Cerebellar cortex (tissue), 1 donor: Measurements from ENCODE around the gene THEM4.
A peak's percentile ranks its signal among the peaks of the same experiment; 100 is the strongest.
"Not testable (repeated sequence)": the region's sequence is repeated elsewhere in the genome, so short reads cannot be mapped to it uniquely, and the experiment has no call there.

Experiments used
- DNase-seq: peaks from one replicate; pipeline ENCODE4 v3.0.0-alpha.2; 2015; ENCODE audit warnings: low spot score

The THEM4 gene

DNA sequence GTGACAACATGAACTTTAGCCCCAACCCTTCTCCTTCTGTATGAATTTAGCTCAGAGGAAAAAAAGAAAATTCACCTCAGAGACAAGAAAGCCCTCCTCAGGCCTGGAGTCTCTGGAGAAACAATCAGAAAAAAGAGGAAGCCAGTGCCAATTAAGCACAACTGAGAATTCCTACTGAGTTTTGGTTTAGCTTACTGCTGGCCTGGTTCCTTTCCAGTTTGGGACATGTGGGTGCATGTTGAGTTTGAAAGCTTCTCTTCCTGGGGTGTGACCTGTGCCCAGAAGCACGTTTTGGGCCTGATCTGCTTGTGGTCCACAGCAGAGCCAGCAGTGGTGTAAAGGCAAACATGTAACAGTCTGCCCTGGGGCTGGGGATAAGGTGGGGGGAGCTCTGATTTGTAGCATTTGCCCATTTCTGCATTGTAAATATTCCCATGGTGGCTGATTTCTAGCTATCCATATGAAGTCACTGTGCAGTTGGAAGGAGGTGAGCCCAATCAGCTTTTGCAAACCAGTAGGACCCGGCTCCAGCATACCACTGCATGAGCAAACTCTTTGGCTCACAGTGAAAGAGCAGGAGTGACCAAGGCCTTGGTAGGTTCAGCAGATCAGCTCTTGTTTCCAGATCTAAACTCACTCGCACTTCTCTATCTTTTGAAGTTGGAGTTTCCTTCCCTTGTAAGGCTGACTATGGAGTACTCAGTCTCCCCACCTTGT lies 51.1 kb downstream of the THEM4 start:
- DNase-seq, result no peak

- DNase-seq, result no peak
These were observed 53.4 kb downstream of the THEM4 start for GRCh38 chr1:151855933-151856332.

GRCh38 chr1:151855516-151855915 lies 53.8 kb downstream of the THEM4 start:
- not testable (repeated sequence) for DNase-seq

GRCh38 chr1:151854658-151855057 lies 54.7 kb downstream of the THEM4 start:
- no peak for DNase-seq

DNA sequence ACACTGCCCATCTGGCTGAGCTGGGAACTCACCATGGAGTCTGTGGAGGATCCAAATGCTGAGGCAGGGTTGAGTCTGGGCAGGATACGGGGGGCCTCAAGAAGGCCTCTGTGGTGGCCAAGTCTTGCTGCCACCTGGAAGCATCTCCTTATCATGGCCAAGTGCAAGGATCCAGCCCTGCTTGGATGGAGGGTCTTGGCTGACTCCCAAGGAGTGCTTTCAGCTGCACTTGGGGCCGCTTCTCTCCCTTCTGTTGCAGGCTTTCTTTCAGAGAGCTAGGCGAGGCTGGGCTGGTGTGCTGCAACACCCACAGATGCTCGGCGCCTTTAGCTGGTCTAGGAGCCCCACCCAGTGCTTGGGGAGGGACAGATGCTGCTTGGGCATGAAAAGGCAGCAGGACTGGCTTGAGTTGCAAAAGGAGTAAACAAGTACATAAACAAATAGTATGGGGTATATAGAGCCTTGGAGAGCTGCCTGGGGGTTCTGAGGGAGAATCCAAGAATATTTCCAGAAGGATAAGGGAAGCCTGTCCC lies 55.8 kb downstream of the THEM4 start, which contains the start of gene THEM5:
THEM5 (minus strand) TSS at position 302 of the 533 bp plus-strand sequence; CDS start at position 155, 147 bp downstream.
- no peak for DNase-seq

DNA sequence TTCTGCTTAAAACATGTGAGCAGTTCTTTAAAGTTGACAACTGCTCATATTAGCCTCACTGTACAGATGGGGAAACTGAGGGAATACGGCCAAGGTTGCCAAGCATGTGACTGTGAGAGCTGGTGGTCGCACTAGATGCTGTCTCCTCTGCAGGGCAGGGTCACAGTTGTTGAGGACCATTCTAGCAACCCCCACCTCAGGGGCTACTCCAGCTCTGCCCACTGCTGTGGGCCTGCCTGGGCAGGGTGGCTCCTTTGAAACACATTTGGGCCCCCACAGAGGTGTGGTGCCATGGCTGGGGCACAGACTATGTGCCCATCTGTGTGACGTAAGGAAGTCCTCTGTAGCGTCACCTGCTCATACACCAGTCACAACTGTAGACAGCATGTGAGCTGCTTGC lies 56.6 kb downstream of the THEM4 start:
- DNase-seq, result no peak

DNA sequence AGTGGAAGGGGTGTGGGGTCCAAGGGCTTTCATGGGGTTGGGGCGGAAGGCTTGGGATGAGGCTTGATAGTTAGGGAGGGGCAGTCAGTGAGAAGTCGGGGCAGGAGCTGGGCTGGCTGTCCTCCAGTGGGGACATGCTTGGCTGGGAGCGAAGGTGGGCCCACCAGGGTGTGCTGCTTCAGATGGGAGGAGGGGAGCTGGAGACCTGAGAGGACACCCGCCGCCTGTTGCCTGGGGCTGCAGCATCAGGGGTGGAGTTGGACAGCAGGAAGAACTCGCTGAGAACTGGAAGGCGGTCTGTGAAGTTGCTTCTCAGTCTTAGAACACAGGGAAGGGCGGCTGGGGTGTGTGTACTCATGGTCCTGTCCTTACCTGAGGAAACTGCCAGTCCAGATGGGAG lies 57.4 kb downstream of the THEM4 start:
- DNase-seq, result no peak

GRCh38 chr1:151849871-151850270 lies 59.4 kb downstream of the THEM4 start:
- no peak for DNase-seq

GRCh38 chr1:151849126-151849525 lies 60.2 kb downstream of the THEM4 start:
- DNase-seq, result no peak

DNA sequence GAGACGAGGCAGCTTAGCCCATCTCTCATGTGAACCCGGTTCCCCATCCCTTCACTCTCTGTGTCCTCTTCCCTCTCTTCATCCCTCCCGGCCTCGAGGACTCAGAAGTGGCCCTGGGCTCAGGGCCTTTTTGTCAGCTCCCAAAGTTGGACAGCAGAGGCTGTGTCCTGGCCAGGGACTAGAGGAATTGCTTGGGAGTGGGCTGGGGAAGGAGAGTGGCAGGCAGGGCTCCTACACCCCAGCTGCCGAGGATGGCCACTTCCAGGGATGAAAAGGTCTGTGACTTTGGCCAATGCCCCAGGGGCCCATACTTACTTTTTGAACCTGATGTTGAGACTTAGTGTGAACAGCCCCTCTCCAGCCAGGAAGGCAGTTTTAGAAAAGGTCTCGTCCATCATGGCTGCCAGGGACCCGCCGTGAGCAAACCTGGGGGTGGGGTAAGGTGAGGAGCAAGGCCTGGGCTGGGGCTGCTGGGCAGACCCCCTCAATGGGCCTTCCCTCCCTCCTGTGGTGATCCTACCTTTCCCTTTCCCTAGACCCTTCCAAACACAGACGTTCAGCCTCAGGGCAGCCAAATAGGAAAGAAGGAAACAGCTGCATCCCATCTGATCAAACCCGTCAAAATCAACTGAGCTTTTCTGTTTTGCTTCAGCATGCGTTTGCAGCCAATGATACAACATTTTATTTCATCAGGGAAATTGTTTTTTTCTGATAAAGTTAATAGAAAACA lies 61.3 kb downstream of the THEM4 start:
- DNase-seq, result no peak

DNA sequence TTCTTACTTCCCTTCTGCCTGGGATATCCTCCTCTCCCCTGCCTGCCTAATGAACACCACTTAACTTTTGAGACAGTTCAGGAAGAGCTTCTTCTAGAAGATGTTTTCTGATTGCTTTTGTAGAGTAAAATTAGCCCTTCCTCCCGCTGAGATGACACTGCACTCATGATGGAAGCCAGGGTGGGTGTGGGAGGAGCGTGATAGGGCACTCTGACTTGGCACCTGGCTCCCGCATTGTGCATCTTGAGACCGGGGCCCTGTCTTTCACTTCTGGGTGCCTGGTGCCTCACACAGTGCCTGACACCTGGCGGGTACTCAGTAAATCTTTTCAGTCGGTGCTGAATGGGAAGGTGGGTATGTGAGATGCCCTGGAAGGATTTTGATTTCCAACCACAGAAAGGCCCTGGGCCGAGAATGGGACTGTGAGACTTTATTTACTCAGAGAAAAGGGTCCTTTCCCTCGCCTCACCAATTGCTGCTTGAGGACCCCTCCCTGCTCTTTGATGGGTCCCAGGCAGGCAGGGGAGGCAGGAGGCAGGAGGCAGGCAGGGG lies 62.5 kb downstream of the THEM4 start:
- no peak for DNase-seq

DNA sequence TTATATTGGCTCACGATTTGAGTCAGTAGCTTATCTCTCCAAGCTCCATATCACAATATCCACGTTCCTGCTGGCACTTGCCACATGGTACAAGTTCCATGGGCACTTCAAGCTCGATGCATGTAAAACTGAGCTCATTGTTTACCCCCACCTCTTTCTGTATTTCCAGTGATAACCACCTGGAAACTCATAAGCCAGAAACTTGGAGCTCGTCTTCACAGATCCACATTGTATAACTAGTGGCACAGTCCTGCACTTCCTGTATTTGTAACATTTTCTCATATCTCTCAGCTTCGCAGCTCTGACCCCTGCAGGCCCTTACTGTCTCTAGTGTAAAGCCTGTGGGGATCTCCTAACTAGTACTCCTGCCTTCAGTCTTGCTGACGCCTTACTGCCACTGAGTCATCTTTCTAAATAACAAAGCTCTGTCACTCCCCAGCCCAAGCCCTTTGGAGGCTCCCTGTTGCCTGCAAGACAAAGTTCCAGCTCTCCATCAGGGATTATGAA lies 63.2 kb downstream of the THEM4 start:
- DNase-seq, result no peak

GRCh38 chr1:151843398-151843797 lies 65.9 kb downstream of the THEM4 start:
- DNase-seq, result no peak

DNA sequence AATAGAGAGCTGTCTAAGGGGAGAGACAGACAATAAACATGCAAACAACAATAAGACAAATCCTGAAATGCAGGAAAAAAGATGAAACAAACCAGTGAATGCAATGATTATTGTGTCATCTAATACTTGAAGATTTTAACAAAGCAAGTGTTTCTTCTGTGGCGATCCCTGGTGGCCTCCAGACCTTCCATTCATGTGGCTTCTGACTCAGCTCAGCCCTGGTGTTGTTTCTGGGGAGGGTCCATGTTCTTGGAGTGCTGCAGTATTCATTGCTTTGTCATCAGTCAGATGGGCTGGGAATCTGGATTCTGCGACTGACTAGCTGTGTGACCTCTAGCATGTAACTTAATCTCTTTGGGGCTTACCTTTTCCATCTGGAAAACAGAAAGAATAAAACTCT lies 68.2 kb downstream of the THEM4 start:
- DNase-seq, result no peak

DNA sequence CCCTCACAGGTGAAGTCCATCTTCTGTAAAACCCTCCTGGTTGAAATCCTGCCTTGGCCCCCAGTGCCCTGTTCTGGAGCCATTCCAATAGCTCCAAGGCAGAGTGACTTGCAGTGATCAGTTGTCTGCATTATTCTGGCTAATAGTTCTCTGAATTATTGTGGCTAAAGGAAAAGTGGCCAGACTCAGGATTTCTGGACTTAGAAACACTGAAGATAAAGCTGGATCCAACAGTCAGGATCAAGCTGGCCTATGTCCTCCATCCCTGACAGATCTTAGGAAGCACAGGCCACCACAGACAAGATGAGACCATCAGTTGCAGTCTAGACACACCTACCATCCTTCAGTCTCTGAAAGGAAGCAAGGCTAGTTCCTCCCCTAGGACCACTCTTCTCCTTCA lies 68.9 kb downstream of the THEM4 start:
- no peak for DNase-seq

DNA sequence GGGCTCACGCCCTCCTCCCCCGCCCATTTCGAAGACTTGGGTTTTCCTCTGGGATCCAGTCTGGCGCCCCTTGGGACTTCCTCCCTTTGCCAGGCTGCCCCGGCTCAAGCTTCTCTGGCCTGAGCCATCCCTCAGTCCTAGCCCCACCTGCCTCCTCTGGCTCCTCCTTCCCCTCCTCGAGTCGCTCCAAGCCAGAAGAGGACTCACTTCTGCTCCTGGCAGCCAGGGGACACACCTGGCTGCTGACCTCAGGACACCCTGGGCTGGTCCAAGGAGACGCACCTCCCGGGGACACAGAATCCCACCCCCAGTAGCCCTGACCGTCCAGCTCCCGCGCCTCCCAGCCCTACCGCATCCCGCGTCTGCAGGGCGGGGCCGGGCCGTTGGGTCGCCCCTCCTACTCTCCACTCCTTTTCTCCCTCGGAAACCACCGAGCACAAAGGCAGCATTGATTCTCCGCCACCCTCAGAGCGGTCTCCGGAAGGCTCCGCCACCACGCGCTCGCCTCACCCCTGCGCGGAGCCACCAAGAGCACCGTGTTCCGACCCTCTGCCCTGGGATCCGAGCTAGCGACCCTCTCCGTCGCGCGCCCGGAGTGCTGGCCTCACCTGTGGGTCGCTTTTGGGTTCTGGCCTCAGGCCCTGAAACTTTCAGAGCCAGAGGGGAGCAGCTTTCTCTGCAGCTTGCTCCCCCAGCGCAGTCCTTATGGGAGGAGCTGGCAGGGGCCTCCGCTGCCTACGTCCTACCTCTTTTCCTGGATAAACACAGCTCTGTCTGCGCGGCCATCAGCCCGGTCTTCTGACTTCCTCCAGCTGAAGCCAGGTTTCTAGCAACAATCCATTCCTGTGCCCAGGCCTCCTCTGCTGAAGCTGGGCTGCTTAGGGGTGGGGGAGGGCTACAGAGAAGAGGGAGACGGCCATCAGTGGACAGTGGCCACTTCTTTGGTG lies 69.6 kb downstream of the THEM4 start, which contains the start of gene C2CD4D:
C2CD4D (minus strand) TSS at position 364 of the 947 bp plus-strand sequence. CDS start 831 bp downstream, outside the sequence.
- peak; percentile 61 for DNase-seq

DNA sequence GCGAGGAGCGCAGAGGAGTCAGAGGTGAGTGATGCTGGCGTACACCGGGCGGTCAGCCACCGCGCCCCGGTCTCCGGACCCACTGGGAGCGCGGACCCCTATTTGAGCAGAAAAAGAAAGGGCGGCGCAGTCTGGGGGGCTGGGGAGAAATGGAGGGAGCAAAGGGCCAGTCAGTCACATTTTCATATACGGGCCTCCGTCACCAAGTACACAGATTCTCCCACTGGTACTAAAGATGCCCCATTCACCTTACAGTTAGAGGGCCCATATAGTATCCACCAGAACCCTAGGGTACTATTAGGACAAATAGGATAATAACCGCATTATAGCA lies 70.3 kb downstream of the THEM4 start:
- no peak for DNase-seq

DNA sequence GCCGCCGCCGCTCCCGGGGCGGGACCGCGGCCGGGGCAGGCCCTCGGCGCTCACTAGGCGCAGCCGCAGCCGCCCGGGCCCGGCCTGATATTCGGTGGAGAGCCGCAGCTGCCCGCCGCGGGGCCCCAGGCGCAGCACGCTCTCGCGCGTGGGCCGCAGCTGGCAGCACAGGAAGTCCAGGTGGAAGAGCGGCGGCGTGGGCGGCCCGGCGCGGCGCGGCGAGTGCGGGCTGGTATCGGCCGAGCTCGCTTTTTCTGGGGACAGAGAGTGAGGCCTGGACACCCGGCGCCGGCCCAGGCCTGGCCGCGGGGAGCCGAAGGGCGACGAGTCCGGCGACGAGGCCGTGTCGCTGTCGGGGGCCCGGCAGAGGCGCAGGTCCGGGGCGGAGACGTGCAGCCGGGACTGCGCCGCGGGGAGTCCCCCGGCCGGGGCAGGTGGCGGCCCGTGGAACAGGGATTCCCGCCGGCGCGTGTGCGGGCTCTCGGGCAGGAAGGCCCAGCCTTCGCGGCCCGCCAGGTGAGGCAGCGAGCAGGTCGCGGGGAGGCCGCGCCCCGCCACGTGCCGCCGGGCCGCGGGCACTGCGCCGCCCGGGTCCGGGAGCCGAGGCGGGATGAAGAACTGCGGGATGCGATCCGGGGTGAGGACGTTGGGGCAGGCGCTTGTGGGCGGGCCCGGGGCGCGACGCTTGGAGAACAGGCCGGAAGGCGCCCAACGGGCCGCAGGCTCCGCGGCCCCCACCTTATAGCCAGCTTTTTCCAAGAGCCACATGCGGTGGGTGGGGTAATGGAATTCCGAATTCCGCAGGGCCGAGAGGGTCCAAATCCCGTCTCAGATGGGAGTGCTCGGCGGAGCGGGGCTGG lies 70.9 kb downstream of the THEM4 start:
- DNase-seq, result no peak

DNA sequence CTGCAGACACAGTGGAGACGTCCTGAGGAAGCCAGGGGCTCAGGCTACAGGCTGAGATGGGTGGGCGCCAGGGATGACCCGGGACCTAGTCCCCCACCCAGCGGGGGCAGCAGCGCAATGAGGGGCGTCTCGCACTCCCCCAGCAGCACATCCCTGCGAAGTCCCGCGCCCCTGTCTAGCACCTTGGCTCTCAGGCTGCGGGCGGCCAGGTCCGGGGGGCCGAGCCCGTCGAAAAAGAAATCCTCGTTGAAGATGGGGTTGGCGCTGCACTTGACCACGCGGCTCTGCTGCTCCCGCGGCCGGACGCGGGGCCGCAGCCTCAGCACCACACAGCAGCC lies 71.5 kb downstream of the THEM4 start:
- DNase-seq, result no peak

GRCh38 chr1:151837197-151837596 lies 72.1 kb downstream of the THEM4 start:
- DNase-seq, result no peak

GRCh38 chr1:151835596-151835995 lies 73.7 kb downstream of the THEM4 start:
- no peak for DNase-seq
